Activated effector memory CD4-positive, alpha-beta T cell treated with Interleukin-2 at 50 U/mL for 16 hours (primary cell): ENCODE data around the gene EPHB6.

ENCODE experiments used
- DNase-seq: peaks from one replicate; pipeline ENCODE4 v3.0.0-alpha.2; 2020

The EPHB6 gene

GRCh38 chr7:142880876-142881505, 26.1 kb downstream of the EPHB6 start:
- peak; percentile 21 for DNase-seq

- DNase-seq: no peak
Observed at GRCh38 chr7:142881586-142882337, 26.9 kb downstream of the EPHB6 start.

DNA sequence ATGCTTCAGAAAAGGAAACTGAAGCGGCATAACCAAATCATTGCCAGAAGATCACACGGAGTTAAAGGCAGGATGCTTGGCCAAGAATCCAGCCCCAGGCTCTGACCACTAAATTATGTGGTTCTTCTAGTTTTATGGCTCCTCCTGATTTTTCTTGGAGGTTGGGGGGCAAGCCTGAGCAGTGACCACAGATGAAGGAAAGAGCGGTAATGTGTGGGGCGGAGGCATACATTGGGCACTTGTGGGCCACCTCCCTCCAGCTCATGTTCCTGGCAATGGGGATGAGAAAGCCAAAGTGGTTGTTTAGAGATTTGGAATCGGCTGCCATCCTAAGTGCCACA, 27.4 kb downstream of the EPHB6 start:
- DNase-seq: no peak

- DNase-seq: no peak
Observed at GRCh38 chr7:142883145-142883544, 28.3 kb downstream of the EPHB6 start.

GRCh38 chr7:142883571-142884285, 28.9 kb downstream of the EPHB6 start:
- DNase-seq: no peak

GRCh38 chr7:142884286-142884640, 29.4 kb downstream of the EPHB6 start:
- no peak for DNase-seq

- no peak for DNase-seq
Observed at GRCh38 chr7:142885311-142886230, 30.7 kb downstream of the EPHB6 start, which contains the start of gene TRPV6. Gene TRPV6, minus strand, starts transcription at chr7:142885745.

DNA sequence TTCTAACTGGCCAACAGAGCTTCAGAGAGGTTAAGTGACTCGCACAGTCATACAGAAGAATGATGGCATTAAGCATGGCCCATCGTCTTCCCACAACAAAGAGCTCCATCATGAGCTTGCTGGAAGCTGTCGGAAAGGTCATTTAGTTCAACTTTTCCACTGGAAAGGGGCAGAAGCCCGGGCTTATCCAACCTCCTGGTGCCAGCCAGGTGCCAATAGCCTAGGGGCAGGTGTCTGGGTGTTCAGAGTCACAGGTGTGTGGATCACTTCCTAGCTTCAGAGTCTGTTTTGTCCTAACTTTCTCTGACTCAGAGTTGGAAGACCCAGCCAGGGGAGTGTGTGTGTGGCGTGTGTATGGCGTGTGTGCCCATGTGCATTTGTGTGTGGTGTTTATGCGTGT, 32.0 kb downstream of the EPHB6 start:
- DNase-seq: no peak

- no peak for DNase-seq
Observed at GRCh38 chr7:142887282-142888015, 32.6 kb downstream of the EPHB6 start.

DNA sequence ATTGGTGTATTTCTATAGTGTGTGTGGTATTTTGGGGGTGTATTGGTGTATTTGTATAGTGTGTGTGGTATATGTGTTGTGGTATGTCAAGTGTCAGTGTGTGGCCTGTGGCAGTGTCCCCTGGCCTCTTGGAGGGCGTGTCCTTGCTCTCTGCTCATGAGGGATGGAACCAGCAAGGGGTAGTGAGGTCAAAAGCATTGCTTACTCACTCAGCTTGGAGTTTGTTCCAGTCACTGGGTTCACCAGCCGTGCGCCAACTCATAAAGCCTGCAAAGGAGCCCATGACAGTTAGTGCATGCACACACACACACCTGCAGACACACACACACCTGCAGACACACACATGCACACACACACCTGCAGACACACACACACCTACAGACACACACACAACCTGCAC, 34.9 kb downstream of the EPHB6 start:
- DNase-seq: no peak

DNA sequence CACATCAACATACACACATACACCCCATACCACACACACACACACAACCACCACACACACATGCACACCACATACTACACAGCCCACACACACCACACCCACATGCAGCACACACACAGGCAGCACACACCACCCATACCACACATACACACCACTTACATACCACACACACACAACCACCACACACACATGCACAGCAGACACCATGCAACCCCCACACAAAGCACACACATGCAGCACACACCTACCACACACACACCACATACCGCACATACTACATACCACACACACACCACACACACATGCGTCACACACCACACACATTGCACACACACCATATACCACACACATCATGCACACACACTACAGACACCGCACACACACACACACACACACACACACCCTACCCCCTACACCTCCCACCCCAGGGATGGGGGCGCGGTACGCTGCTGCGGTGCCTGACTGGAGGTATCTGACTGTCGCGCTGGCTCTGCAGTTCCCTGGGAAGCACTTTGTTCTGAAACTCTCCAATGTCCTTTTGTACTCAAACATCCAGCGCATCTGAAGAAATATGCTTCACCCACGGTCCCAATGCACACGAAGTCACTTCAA, 36.1 kb downstream of the EPHB6 start:
- DNase-seq: no peak

- DNase-seq: no peak
Observed at GRCh38 chr7:142891490-142892082, 36.7 kb downstream of the EPHB6 start.

- no peak for DNase-seq
Observed at GRCh38 chr7:142892951-142893350, 38.1 kb downstream of the EPHB6 start.

- no peak for DNase-seq
Observed at GRCh38 chr7:142894112-142894984, 39.5 kb downstream of the EPHB6 start.

- DNase-seq: no peak
Observed at GRCh38 chr7:142894985-142895593, 40.2 kb downstream of the EPHB6 start.

DNA sequence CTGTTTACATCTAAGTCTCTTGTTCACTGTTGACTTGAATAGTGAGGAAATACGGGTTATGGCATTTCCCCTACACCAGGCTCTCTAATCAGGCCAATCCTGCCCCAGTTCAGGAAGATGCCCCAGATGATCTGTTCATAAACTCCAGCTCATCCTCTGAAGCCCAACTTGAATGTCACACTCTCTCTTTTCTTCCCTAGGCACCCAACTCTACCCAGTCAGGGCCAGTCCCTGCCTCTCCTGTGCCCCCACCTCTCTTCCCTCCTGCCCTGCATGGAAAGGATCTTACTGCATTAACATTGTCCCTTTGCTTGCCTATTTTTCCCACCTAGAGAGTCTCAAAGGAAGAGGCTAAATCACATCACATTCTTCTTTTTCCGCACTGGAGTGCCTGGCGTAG, 41.3 kb downstream of the EPHB6 start:
- DNase-seq: no peak

DNA sequence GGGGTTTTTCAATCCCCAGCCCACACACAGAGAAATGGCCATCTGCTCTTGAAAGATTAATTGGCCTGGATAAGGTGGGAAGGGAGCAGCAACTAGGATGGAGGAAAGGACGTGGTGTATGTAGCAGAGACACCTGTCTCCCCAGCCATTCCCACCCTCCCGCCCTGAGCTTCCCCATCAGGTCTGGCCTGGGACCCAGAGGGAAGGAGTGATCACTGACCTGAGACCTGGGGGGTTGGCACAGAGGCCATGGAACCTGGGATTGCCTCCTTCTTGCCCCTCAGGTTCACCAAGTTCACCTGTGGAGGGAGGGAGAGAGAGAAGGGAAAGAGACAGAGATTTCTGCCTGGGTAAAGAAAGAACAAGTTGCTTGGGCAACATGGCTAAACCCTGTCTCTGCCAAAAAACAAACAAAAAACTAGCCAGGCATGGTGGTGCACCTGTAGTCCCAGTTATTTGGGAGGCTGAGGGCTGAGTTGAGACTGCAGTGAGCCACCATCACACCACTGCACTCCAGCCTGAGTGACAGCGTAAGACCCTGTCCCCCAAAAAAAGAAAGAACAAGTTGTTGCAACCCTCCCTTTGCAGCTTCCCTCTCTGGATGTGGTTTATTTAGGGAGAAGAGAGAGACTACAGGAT, 42.0 kb downstream of the EPHB6 start:
- no peak for DNase-seq

- DNase-seq: no peak
Observed at GRCh38 chr7:142897691-142898090, 42.8 kb downstream of the EPHB6 start.

DNA sequence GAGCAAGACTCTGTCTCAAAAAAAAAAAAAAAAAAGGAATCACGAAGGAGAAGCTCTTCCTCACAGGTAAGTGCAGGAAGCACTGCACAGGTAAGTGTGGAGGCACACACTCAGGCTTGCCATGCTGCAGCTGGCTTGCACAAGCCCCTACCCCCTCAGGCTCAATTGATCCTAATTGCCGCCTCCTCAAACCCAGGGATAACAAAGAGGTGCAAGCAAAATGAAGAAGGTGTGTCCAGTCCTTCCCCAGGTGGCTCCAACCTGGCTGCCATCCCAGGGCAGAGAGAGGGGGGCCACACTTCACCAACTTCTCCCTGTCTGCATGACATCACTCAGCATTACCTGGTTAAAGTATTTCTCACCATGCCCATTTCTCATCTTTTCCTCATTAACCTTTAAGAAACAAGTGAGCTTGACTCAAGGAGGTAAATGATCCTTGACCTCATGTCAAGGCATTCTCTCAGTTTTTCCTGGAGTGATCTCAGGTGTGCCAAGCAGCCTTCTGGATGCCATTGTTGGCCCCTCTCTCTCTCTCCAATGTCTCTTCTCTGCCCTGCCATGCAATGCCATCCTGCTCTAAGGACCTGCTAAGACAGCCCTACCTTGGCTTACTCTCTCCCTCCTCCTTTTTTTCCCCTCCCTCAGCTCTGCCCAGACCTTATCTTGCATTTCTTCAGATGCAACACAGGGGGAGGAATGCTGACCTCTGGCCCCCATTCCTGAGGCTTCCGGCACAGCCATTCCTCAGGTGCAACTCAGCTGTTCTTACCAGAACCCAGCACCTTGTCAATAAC, 43.7 kb downstream of the EPHB6 start:
- DNase-seq: no peak
